HepG2 (cell line): ENCODE data around the gene TBC1D1. TPM values are rescaled to one million over a fixed set of nuclear protein-coding genes. Genes with fewer than 3 reads are reported as not detected.

Experiments used
- AGO2 ChIP-seq: fragments of 200-400 bp; formaldehyde crosslinking; optimal IDR thresholded peaks from 2 replicates; pipeline ENCODE3; 2017; ENCODE audit warnings: mild to moderate bottlenecking, low read depth, low read length, moderate library complexity
- CREB1 ChIP-seq, 2 experiments: fragments of 450-650 bp in 1 of 2; IDR thresholded peaks; 2 replicates each; pipeline ENCODE4 v1.6.1; 2016 to 2017; ENCODE audit warnings: control low read depth in 1 of 2, mild to moderate bottlenecking in 1 of 2, missing compliant biosample characterization in 1 of 2, missing genetic modification characterization in 1 of 2
- FOXA1 ChIP-seq, 2 experiments: fragments of 450-650 bp in 1 of 2; sonication (generic) in 1 of 2; formaldehyde crosslinking in 1 of 2; IDR thresholded peaks; 2 replicates each; pipeline versions ENCODE4 v1.4.0 to v1.6.1; 2016 to 2020; ENCODE audit warnings: missing genetic modification reagents in 1 of 2
- HNF1A ChIP-seq, 2 experiments: sonication (generic) in 1 of 2; formaldehyde crosslinking in 1 of 2; IDR thresholded peaks; 2 replicates each; pipeline versions ENCODE4 v1.4.0 to v1.6.1; 2016 to 2020; ENCODE audit warnings: borderline replicate concordance in 1 of 2, low read depth in 1 of 2, mild to moderate bottlenecking in 1 of 2, missing genetic modification reagents in 1 of 2
- MIER2 ChIP-seq: IDR thresholded peaks from 2 replicates; pipeline ENCODE4 v1.6.1; 2016; ENCODE audit warnings: missing biosample characterization, missing genetic modification reagents
- MIER3 ChIP-seq: IDR thresholded peaks from 2 replicates; pipeline ENCODE4 v1.6.1; 2016; ENCODE audit warnings: missing compliant biosample characterization, borderline replicate concordance
- NCOA2 ChIP-seq: sonication (generic); formaldehyde crosslinking; IDR thresholded peaks from 2 replicates; pipeline ENCODE4 v1.8.0; 2022; ENCODE audit warnings: inconsistent platforms
- NCOR1 ChIP-seq: fragments of 200-600 bp; sonication (generic); IDR thresholded peaks from 2 replicates; pipeline ENCODE4 v1.7.0; 2017; ENCODE audit warnings: antibody characterized with exemption, low read length, borderline replicate concordance
- PATZ1 ChIP-seq: sonication (generic); formaldehyde crosslinking; IDR thresholded peaks from 2 replicates; pipeline ENCODE4 v1.4.0; 2020; ENCODE audit warnings: missing genetic modification reagents
- SMAD1 ChIP-seq: sonication (generic); formaldehyde crosslinking; IDR thresholded peaks from 2 replicates; pipeline ENCODE4 v1.4.0; 2020; ENCODE audit warnings: missing genetic modification reagents, low read depth, mild to moderate bottlenecking, borderline replicate concordance
- SP4 ChIP-seq: sonication (generic); formaldehyde crosslinking; IDR thresholded peaks from 2 replicates; pipeline ENCODE4 v1.8.1; 2023; ENCODE audit warnings: mild to moderate bottlenecking, missing genetic modification reagents
- THRA ChIP-seq: sonication (generic); formaldehyde crosslinking; IDR thresholded peaks from 2 replicates; pipeline ENCODE4 v1.4.0; 2020; ENCODE audit warnings: missing genetic modification reagents, borderline replicate concordance
- ZNF652 ChIP-seq: IDR thresholded peaks from 2 replicates; pipeline ENCODE4 v1.6.1; 2016; ENCODE audit warnings: low read depth, borderline replicate concordance
- ZNF7 ChIP-seq: IDR thresholded peaks from 2 replicates; pipeline ENCODE4 v1.6.1; 2016; ENCODE audit warnings: missing biosample characterization, missing genetic modification reagents
- ZNF746 ChIP-seq: sonication (generic); formaldehyde crosslinking; IDR thresholded peaks from 2 replicates; pipeline ENCODE4 v1.8.0; 2022; ENCODE audit warnings: mild to moderate bottlenecking, missing genetic modification reagents
- ZNF747 ChIP-seq: sonication (generic); formaldehyde crosslinking; IDR thresholded peaks from 2 replicates; pipeline ENCODE4 v1.8.1; 2023; ENCODE audit warnings: missing genetic modification reagents, mild to moderate bottlenecking, borderline replicate concordance
- ZNF788 ChIP-seq: sonication (generic); formaldehyde crosslinking; IDR thresholded peaks from 2 replicates; pipeline ENCODE4 v1.5.0; 2020; ENCODE audit warnings: mild to moderate bottlenecking, missing genetic modification reagents, borderline replicate concordance
- polyA plus RNA-seq, 8 experiments: library from polyadenylated mRNA; depleted of rRNA in 3 of 8; stranded (reverse) in 7 of 8; unstranded in 1 of 8; fragments of >200 nt; fragmentation: Illumina TruSeq in 4 of 8; extraction: Trizol in 4 of 8; gene quantifications; 2 replicates each; pipeline versions ENCODE4 v1.2.1 to v1.2.3, GENCODE V29; 2011 to 2016; ENCODE audit warnings: low read depth in 4 of 8, missing spikeins in 1 of 8, mixed read lengths in 1 of 8; ENCODE audit not compliant: insufficient read depth in 1 of 8
- total RNA-seq, 5 experiments: library from RNA; depleted of rRNA; stranded (reverse); fragments of >200 nt; fragmentation: Illumina TruSeq; extraction: Trizol; gene quantifications; 2 replicates each; pipeline ENCODE4 v1.2.3, GENCODE V29; 2016; ENCODE audit warnings: low read depth in 1 of 5
- TF ChIP-seq, protein P1 (sequence below): sonication (generic); IDR thresholded peaks from 2 replicates; pipeline ENCODE4 v1.6.1; 2016; ENCODE audit warnings: low read depth, borderline replicate concordance

TBC1D1 gene
- total and polyA plus RNA-seq, 2 of the 13 experiments (the other 11 are each of a cell fraction or from before 2014, with no cell fraction given): 37.3 to 62.8 TPM

- TF ChIP-seq MIER3 (CRISPR knock-in tag): peak; percentile 85; the same call in 1 of the 2 replicates
- no peak for TF ChIP-seq AGO2
- TF ChIP-seq THRA (CRISPR knock-in tag): peak; percentile 61; the same call in 1 of the 2 replicates
- TF ChIP-seq ZNF747 (CRISPR knock-in tag): peak; percentile 51; the same call in 1 of the 2 replicates
- TF ChIP-seq FOXA1 (IDR thresholded peaks at IDR 0.05): no peak
- peak; percentile 71 for TF ChIP-seq FOXA1 (CRISPR knock-in tag; IDR thresholded peaks at IDR 0.05)
- no peak for TF ChIP-seq SMAD1 (CRISPR knock-in tag)
- peak; percentile 83 for TF ChIP-seq NCOA2
- TF ChIP-seq ZNF788 (CRISPR knock-in tag): peak; percentile 60; the same call in 1 of the 2 replicates
- no peak for TF ChIP-seq ZNF7 (CRISPR knock-in tag)
- TF ChIP-seq ZNF652 (CRISPR knock-in tag): peak; percentile 44; the same call in 1 of the 2 replicates
- peak; percentile 62 for TF ChIP-seq PATZ1
- TF ChIP-seq ZNF746 (CRISPR knock-in tag): peak; percentile 94
- TF ChIP-seq, protein P1, sequence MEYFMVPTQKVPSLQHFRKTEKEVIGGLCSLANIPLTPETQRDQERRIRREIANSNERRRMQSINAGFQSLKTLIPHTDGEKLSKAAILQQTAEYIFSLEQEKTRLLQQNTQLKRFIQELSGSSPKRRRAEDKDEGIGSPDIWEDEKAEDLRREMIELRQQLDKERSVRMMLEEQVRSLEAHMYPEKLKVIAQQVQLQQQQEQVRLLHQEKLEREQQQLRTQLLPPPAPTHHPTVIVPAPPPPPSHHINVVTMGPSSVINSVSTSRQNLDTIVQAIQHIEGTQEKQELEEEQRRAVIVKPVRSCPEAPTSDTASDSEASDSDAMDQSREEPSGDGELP: peak; percentile 8; the same call in 1 of the 2 replicates
- peak; percentile 64; the same call in 1 of the 2 replicates for TF ChIP-seq MIER2 (CRISPR knock-in tag)
- peak; percentile 16; the same call in 1 of the 2 replicates for TF ChIP-seq CREB1 (IDR thresholded peaks at IDR 0.05)
- peak; percentile 75 for TF ChIP-seq CREB1 (CRISPR knock-in tag; IDR thresholded peaks at IDR 0.05)
- TF ChIP-seq SP4 (CRISPR knock-in tag): 0 out of 2 replicates have a peak, but pooled peaks have one; percentile 38
- peak; percentile 70; the same call in 1 of the 2 replicates for TF ChIP-seq NCOR1
- 0 out of 2 replicates have a peak, but pooled peaks have one; percentile 54 for TF ChIP-seq HNF1A (IDR thresholded peaks at IDR 0.05; ENCODE audit: low read depth)
- peak; percentile 80; the same call in 1 of the 2 replicates for TF ChIP-seq HNF1A (CRISPR knock-in tag; IDR thresholded peaks at IDR 0.05; ENCODE audit: borderline replicate concordance)
These were observed 181.0 kb downstream of the TBC1D1 start (continued) for GRCh38 chr4:38071801-38072431.
